ENCODE data around the gene FOXC1. TPM values are rescaled to one million over a fixed set of nuclear protein-coding genes. Genes with fewer than 3 reads are reported as not detected.

Gene FOXC1
- total and polyA plus RNA-seq, 2 of the 13 experiments (the other 11 are each of a cell fraction or from before 2014, with no cell fraction given), result 0.44 to 0.55 TPM

DNA sequence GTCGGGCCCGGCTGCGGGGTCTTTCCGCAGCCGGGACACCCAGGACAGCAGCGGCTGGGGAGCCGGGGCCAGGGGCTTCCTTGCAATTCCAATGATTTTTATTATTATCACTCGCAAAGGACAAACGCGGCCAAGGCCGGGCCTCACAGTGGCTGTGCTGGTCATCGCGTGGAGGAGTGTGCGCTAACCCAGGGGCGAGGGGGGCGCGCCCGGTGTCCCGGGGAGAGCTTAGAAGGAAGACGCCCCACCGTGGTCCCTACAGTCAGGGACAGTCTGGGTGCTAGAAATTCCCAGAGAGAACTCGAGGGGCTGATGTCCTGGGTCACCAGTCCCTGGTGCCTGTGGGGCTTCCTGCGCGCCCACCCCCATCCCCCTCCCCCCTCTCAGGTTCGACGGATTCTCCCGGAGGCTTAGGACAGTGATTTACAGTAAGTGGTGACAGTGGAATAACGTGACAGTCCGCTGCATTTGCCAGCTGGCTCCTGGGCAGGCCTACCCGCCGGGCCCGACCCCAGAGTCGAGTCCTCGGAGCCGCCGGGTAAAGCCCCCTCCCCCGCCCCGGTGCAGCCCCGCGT, 9.5 kb downstream of the FOXC1 start (continued):
- TF ChIP-seq, protein P1, sequence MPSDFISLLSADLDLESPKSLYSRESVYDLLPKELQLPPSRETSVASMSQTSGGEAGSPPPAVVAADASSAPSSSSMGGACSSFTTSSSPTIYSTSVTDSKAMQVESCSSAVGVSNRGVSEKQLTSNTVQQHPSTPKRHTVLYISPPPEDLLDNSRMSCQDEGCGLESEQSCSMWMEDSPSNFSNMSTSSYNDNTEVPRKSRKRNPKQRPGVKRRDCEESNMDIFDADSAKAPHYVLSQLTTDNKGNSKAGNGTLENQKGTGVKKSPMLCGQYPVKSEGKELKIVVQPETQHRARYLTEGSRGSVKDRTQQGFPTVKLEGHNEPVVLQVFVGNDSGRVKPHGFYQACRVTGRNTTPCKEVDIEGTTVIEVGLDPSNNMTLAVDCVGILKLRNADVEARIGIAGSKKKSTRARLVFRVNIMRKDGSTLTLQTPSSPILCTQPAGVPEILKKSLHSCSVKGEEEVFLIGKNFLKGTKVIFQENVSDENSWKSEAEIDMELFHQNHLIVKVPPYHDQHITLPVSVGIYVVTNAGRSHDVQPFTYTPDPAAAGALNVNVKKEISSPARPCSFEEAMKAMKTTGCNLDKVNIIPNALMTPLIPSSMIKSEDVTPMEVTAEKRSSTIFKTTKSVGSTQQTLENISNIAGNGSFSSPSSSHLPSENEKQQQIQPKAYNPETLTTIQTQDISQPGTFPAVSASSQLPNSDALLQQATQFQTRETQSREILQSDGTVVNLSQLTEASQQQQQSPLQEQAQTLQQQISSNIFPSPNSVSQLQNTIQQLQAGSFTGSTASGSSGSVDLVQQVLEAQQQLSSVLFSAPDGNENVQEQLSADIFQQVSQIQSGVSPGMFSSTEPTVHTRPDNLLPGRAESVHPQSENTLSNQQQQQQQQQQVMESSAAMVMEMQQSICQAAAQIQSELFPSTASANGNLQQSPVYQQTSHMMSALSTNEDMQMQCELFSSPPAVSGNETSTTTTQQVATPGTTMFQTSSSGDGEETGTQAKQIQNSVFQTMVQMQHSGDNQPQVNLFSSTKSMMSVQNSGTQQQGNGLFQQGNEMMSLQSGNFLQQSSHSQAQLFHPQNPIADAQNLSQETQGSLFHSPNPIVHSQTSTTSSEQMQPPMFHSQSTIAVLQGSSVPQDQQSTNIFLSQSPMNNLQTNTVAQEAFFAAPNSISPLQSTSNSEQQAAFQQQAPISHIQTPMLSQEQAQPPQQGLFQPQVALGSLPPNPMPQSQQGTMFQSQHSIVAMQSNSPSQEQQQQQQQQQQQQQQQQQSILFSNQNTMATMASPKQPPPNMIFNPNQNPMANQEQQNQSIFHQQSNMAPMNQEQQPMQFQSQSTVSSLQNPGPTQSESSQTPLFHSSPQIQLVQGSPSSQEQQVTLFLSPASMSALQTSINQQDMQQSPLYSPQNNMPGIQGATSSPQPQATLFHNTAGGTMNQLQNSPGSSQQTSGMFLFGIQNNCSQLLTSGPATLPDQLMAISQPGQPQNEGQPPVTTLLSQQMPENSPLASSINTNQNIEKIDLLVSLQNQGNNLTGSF (CRISPR knock-in tag; IDR thresholded peaks at IDR 0.05), result no peak
- TF ChIP-seq CREM (IDR thresholded peaks at IDR 0.05) (no peak), CREM (CRISPR knock-in tag; IDR thresholded peaks at IDR 0.05) (no peak), MTA3 (CRISPR knock-in tag; IDR thresholded peaks at IDR 0.05) (no peak), ZNF878 (CRISPR knock-in tag; IDR thresholded peaks at IDR 0.05) (no peak)

DNA sequence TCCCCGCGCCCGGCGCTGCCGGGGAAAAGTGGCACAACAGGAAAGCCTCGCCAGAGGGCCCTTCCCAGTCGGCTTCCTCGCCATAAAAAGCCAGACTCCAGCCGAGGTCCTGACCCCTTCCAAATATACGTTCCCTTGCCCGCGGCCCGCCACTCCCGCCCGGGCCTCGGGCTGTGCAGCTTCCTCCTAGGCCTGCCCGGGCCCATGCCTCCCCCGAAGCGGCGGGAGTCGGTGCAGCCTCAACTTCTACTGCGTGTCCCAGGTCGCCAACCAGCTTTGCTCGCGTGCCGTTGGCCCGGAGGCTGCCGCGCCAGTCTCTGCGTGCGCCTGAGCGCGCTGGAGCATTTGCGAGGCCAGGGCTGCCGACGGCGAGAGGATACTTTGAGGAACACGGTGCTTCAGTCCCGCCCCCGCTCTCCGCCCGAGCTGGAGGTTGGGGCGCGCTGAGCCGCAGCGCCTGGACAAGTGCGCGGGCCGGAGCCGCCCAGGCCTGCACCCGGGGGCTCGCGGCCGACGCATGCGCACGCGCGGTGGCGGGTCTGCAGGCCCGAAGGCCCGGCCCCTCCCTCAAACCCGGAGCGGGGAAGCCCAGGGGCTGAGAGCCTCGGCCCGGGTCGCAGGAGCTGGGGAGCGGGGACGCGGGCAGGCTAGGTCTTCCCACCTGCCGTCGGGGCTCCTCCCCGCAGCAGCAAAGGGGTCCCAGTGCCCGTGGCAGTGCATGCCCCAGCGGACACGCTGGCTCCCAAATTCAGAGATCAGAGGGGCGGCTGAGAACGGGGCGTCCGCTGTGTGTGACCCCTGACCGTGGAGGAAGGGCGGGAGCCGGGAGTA, 10.2 kb downstream of the FOXC1 start:
- intact Hi-C loops (cut with micrococcal nuclease; ENCODE audit: unreplicated experiment), result no loop called here
- 97% methylated on average over 71 of the region's 83 CpGs for WGBS (ENCODE audit: low lambda C conversion rate)
- H3K4me3 ChIP-seq (replicated peaks in 1 of 3; ENCODE audit: insufficient read depth in 1 of 3, low read depth in 2 of 3, low read length in 3 of 3), result no peak overlapping the region
- no peak overlapping the region for H3K9ac ChIP-seq (ENCODE audit: insufficient read depth, low read depth, low read length)
- no peak for FAIRE-seq
- no peak overlapping the region for H2AFZ ChIP-seq (ENCODE audit: low read length)
- TF ChIP-seq AGO2 (optimal IDR thresholded peaks at IDR 0.05; ENCODE audit: low read depth, low read length), result peak; percentile 79
- TF ChIP-seq RBM22 (optimal IDR thresholded peaks at IDR 0.05; ENCODE audit: low read length), result peak; percentile 59
- no peak for TF ChIP-seq TOE1 (CRISPR knock-in tag; IDR thresholded peaks at IDR 0.05)
- TF ChIP-seq GABPA (IDR thresholded peaks at IDR 0.05; ENCODE audit: low read depth, low read length), result 0 out of 2 replicates have a peak, but pooled peaks have one; percentile 12
- no peak for TF ChIP-seq GABPA (CRISPR knock-in tag; IDR thresholded peaks at IDR 0.05; ENCODE audit: low read depth)
- POLR2A ChIA-PET, result no interaction called here
- no TSS peak for BruUV-seq (replicated peaks)
- H3K9me3 ChIP-seq (ENCODE audit: low read length), result no peaks in the 10 kb centered on the region
- peaks cover 4 to 29% of the 10 kb centered on the region in 2 experiments; a peak in 4 of 5 replicates for H3K36me3 ChIP-seq (replicated peaks in 1 of 2; ENCODE audit: control insufficient read depth in 1 of 2, insufficient read depth in 2 of 2, low read length in 2 of 2)
- H3K27ac ChIP-seq (ENCODE audit: extremely low read length, insufficient read depth, low read length), result no peak overlapping the region
- H3K4me2 ChIP-seq (ENCODE audit: low read depth, low read length), result no peak overlapping the region
- no peaks in the 10 kb centered on the region for H3K4me1 ChIP-seq (ENCODE audit: insufficient read depth, low read length)
- H3K79me2 ChIP-seq (ENCODE audit: insufficient read depth, low read length), result no peaks in the 10 kb centered on the region
- no peak for DNase-seq (ENCODE audit: low spot score)
- no peaks in the 10 kb centered on the region for H3K27me3 ChIP-seq (ENCODE audit: control insufficient read depth in 1 of 2, insufficient read depth in 2 of 2, low read length in 2 of 2)
- in situ Hi-C loops (cut with HindIII; ENCODE audit: extremely low pct_ligation_motif_present, low pct_unique_long_range_greater_than_20kb), result no loop called here
- no peak for ATAC-seq
- CTCF ChIA-PET (ENCODE audit: low intra/inter-chr PET ratio, low total read pairs), result no interaction called here
- no peaks in the 10 kb centered on the region; the same call in 1 of the 2 replicates for H4K20me1 ChIP-seq (ENCODE audit: insufficient read depth, low read length)

Data from HepG2 (cell line).